ENCODE data around the gene CYB561A3.

CYB561A3 gene

DNA sequence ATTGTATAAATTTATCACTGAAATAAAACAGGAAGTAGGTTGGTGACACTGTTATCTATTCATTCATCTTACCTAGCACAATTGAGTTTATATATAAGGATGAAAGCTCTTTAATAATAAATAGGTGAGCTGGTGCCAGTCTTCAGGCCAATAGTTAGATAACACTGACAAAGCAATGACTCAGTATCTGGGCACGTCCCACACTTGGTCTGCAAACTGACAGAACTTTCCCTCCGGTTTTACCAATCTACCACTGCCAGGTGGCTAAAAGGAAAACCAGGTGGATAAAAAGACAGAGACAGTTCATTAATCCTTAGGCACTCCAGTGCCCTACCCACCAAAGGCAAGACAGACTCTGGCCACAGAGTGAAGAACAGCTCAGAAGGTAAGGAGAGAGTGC lies 46.4 kb downstream of the CYB561A3 start:
- DNase-seq: no peak

DNA sequence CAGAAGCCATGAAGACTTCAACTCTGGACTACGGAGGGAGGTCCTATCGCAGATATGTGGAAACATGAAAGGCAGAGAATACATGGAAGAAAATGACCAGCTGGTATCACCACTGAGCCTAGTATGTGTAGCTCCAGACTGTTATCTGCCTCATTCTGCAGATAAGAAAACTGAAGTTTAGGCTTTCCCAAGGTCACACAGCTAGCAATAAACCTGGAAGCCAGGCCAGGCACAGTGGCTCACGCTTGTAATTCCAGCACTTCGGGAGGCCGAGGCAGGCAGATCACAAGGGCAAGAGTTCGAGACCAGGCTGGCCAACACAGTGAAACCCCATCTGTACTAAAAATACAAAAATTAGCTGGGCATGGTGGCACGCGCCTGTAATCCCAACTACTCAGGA lies 50.9 kb downstream of the CYB561A3 start:
- no peak for DNase-seq

DNA sequence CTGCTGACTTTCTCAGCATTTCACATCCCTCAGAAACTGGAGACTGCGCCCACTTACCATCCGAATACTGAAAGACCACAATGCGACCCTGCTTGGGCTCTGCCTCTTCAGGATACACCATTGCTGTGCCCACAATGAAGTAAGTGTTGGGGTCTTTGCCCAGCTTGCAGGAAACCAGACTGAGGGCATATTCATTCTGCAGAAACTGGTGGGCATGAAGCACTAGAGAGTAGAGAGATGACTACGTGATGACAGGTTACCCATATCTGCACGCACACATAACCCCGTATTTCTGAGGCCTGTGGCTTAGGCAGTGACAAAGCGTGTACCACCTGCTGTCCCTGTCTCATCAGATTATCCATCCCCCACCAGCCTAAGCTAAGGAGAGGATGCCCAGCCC lies 51.9 kb downstream of the CYB561A3 start:
- no peak for DNase-seq

DNA sequence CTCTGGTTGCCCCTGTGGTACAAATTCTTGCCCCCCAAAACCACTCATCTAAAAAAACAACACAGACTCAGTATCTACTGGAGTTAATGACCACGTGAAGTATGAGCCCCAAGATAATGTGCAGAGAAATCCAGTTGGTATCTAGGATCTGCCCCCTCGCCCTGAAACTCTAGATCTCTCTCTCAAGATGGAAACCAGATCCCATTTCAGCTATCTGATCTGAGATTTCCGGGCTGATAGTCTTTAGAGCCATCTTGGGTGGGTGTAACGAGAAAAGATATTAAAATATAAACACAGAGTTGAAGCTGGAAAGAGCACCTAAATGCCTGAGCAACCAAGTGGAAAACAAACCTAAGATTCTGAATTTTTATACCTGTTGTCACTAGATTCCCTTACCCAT lies 52.5 kb downstream of the CYB561A3 start:
- no peak for DNase-seq

DNA sequence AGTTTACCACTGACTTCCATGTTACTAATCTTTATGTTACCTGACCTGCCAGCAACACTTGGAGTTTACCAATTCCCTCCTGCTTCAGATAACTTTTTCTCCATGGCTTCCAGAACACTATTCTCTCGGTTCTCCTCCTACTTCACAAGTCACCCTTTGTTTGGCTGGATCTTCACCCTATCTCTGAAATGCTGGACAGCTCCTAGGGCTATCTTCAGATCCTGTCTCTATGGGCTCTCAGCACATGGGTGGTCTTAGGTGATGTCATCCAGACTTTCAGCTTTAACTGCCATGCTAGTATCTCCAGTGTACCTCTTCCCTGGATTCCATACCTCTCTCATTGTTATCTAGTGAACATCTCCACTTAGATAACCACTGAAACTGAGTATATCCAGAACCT lies 54.3 kb downstream of the CYB561A3 start:
- no peak for DNase-seq

DNA sequence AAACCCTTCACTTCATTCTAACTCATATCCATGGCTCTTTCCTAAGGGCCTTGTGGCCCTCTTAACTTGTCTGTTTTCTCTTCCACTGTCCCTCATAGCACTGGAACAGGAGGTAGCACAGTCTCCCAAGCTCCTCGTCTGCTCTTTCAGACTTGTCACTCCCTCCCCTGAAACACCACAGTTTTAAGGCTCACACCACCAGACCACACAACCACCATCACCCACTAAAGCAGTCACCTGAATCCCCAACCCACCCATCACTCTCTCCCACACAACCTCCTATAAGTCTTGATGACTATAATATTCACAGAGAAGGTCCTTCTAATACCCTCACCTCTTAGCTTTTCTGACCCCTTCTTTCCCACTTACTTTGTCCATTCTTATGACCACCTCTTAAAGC lies 55.5 kb downstream of the CYB561A3 start:
- no peak for DNase-seq

DNA sequence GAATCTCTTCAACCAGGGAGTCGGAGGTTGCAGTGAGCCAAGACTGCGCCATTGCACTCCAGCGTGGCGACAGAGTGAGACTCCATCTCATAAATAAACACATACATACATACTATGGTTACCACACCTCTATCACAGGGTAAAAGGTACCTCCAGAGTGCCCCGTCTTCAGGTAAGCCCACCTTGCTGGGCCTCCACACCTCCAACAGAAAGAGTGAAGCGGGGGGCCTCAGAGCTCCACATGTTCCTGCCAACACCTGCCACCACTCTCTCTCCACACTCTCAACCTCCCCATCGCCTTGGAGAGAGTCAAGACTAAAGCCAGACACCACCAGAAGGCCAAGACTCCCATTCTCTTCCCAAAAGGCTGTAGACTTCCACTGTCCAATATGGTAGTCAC lies 56.3 kb downstream of the CYB561A3 start:
- DNase-seq: no peak

DNA sequence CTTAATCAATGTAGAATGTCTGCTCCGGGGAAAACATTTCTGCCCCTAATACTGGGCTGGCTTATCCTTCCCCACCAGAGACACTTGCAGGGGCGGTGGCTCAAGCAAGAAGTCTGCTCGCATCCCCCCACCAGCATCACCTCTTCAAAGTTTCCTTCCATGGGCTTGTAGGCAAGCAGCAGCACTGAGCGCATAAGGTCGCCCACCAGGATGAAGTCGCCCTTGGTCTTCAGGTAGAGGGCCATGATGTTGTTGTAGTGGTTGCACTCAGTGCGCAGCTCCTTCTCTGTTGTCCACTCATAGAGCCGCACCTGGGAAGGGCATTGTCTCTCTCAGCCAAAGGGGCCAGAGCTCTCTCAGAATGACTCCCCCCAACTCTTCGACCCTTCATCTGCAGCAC lies 58.0 kb downstream of the CYB561A3 start:
- no peak for DNase-seq

DNA sequence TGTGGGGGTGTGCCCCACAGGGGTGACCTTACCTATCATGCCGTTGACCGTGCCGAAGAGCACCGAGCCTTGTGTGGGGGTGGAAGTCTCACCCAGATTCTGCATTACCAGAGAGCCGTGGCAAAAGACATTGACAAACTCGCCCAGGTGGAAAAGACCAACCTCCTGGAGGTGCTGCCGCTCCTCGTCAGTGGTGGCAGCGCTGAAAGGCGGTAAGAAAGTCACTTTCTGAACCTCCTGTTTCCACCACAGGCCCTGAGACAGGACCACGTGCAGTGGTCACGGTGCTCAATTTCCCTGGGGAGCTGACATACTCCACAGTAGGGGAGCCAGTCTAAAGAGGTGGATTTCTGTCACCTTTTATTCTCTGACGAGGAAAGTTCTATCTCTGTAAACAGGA lies 59.1 kb downstream of the CYB561A3 start:
- no peak for DNase-seq

All from NCI-H2081 (cell line).